Measurements from ENCODE around the gene TSR3. TPM values are rescaled to one million over a fixed set of nuclear protein-coding genes. Genes with fewer than 3 reads are reported as not detected.

TSR3 gene
- total RNA-seq, 4 donors from 2014 or later = 41.6 to 147 (median 65.0) TPM

DNA sequence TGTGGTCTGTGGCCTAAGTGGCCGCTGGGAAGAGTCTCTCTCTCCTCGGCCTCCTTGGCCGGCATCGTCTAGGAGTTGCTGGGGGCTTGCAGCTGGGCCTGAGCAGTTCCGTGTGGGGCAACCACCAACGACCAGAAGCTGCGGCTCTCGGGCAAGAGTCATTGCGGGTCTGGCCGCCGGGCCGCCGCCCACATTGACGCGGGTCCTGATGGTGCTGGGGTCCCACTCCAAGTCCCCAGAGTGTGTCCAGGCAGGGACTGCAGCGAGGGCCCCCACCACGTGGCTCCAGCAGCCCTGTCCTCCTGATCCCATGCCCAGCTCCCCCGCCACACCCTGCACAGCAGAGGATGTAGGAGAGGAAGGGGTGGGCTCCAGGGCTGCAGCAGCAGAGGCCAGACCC is 31.9 kb upstream of the TSR3 start:
- TF ChIP-seq, protein P1, sequence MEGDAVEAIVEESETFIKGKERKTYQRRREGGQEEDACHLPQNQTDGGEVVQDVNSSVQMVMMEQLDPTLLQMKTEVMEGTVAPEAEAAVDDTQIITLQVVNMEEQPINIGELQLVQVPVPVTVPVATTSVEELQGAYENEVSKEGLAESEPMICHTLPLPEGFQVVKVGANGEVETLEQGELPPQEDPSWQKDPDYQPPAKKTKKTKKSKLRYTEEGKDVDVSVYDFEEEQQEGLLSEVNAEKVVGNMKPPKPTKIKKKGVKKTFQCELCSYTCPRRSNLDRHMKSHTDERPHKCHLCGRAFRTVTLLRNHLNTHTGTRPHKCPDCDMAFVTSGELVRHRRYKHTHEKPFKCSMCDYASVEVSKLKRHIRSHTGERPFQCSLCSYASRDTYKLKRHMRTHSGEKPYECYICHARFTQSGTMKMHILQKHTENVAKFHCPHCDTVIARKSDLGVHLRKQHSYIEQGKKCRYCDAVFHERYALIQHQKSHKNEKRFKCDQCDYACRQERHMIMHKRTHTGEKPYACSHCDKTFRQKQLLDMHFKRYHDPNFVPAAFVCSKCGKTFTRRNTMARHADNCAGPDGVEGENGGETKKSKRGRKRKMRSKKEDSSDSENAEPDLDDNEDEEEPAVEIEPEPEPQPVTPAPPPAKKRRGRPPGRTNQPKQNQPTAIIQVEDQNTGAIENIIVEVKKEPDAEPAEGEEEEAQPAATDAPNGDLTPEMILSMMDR (IDR thresholded peaks at IDR 0.05; ENCODE audit: low read depth) = no peak

DNA sequence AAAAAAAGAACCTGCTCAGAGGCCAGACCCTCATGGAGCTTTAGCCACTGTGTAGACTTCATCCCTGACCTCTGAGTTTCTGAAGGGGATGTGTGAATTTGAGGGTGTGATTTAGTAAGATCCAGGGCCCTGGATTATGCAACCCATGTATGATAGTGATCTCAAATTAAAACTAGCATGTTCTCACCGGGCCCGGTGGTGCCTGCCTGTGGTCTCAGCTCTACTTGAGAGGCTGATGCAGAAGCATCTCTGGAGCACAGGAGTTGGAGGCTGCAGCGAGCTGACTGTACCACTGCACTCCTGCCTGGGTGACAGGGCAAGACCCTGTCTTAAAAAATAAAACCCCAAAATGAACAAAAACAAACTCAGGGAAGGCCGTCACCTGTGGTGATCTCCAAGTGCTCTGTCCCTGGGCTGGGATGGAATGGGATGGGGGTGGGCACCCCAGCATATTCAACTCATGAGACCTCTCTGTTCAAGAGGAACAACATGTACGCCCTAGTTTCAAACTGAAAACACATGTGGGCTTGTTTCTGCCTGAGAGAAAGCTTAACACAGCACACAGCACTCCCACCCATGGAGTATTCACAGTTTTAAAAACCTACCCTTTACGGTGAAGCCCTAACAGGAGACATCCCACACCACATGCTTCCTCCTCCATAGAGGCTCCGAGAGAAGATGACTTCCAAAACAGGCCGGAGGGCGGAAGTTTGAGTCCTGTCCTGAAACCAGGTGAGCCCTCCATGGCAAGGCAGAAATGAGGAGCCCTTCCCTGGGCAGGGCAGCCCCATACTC is 30.1 kb upstream of the TSR3 start:
- TF ChIP-seq, protein P1 (IDR thresholded peaks at IDR 0.05; ENCODE audit: low read depth) = no peak

GRCh38 chr16:1380195-1380594 is 28.5 kb upstream of the TSR3 start:
- TF ChIP-seq, protein P1 (IDR thresholded peaks at IDR 0.05; ENCODE audit: low read depth) = no peak

- TF ChIP-seq, protein P1 (IDR thresholded peaks at IDR 0.05; ENCODE audit: low read depth) = no peak
These were observed 27.8 kb upstream of the TSR3 start for GRCh38 chr16:1379304-1380076.

DNA sequence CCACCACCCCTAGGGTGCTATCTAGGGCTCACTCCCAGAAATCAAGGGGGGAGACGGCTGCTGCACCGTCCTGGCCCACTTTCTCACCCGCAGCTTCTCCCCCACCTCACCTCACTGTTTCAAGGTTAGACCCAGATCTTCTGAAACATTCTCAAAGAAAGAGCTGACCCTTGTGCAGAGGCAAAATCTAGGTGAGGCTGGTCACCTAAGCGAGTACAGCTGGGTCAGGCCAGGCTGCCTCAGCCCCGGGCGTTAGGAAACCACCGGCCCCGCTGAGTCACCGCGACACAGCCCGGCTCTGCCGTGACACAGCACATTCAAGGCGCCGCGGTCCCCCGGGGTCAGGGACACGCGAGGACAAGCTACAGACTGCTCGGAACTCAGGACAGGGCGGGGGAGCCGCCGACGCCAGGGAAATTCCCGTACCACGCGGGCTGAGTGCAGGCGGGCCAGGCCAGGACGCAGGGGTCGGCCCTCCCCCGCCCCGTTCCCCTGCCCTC is 27.2 kb upstream of the TSR3 start:
- TF ChIP-seq, protein P1 (IDR thresholded peaks at IDR 0.05; ENCODE audit: low read depth) = no peak

DNA sequence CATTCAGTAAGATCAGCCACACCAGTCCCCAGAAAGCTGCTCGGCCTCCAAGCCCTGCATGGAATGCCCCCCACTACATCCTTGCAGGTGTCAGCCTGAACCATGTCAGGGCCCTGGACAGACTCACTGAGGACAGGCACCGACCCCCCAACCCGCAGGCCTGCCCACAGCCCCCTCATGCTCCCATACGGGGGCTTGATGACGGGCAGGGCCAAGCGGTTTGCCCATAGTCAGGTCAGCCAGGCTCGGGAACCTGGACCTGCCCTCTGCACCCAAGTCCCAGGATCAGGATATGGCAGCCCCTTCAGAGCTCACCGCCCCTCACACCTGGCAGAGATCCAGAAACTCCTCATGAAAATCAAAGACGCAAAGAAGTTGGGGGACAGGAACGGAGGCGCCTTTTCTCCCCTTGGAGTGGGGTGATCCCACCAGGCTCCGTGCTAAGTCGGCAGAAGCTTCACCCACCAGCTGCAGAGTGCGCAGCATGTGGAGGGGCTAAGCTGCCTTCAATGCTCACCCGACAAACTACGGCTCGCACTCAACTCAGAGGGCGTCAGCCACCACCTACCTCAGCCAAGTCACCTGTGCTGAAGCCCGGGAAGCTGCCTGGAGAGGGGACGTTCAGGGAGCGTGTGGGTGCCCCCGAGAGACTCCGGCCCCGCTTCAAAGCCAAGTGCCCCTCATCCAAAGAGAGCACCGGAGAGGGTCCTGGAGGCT is 26.6 kb upstream of the TSR3 start:
- TF ChIP-seq, protein P1 (IDR thresholded peaks at IDR 0.05; ENCODE audit: low read depth) = no peak
